Measurements from ENCODE around the gene PLA2G1B. TPM values are rescaled to one million over a fixed set of nuclear protein-coding genes. Genes with fewer than 3 reads are reported as not detected.

Gene PLA2G1B
- total RNA-seq, 6 donors from 2014 or later, result 10.5 to 412 (median 70.3) TPM

- peak overlapping the region; percentile 54 to 68 (median 62) for H3K4me3 ChIP-seq
- peaks cover 9 to 12% (median 10%) of the 10 kb centered on the region in 4 donors for H3K4me1 ChIP-seq
- H3K27ac ChIP-seq, result peak overlapping the region; percentile 78 to 90 (median 86)
- ATAC-seq (ENCODE audit: low FRiP score in 2 of 2) (no peak), DNase-seq (no peak)
- H3K27me3 ChIP-seq, result no peaks in the 10 kb centered on the region
- peaks cover 0 to 6% (median 0%) of the 10 kb centered on the region in 4 donors for H3K9me3 ChIP-seq
- WGBS, 2 donors, result 37 to 39% methylated on average over 9 of the region's 9 CpGs
- no peak for TF ChIP-seq POLR2AphosphoS5 (IDR thresholded peaks at IDR 0.05)
- TF ChIP-seq POLR2A (IDR thresholded peaks at IDR 0.05), result no peak
- TF ChIP-seq EP300 (IDR thresholded peaks at IDR 0.05), result no peak
- TF ChIP-seq CTCF (IDR thresholded peaks at IDR 0.05), result no peak
- no peaks in the 10 kb centered on the region for H3K36me3 ChIP-seq
Measured at GRCh38 chr12:120316798-120317223, 10.8 kb downstream of the PLA2G1B start.

DNA sequence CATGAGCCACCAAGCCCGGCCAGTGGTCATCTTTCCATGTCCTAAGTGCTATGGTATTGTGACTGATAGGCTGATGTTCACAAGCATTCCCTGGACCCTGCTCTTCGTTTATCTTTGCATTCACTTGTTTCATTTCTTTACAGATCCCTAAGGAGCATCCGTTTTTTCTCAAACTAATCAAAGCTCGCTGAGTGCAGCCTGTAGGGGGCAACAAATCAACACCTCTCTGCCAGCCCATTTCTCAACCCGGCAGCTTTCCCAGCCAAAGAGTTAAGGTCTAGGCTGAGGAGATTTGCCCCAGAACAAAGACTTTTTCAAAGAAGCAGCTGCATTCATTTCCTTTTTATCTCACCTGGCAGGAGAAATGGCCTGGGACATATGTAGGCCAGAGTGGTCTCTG, 13.4 kb downstream of the PLA2G1B start:
- Histone ChIP-seq H3K4me1 (peaks cover 9 to 12% (median 10%) of the 10 kb centered on the region in 4 donors), H3K27me3 (no peaks in the 10 kb centered on the region), H3K36me3 (no peaks in the 10 kb centered on the region), H3K4me3 (no peak overlapping the region), H3K9me3 (peaks cover 0 to 6% (median 0%) of the 10 kb centered on the region in 4 donors), H3K27ac (no peak overlapping the region)
- no peak for ATAC-seq (ENCODE audit: low FRiP score in 2 of 2)
- 65 to 71% methylated on average over 5 of the region's 5 CpGs for WGBS, 2 donors
- TF ChIP-seq EP300 (IDR thresholded peaks at IDR 0.05), result no peak
- TF ChIP-seq POLR2A (IDR thresholded peaks at IDR 0.05), result no peak
- no peak for TF ChIP-seq CTCF (IDR thresholded peaks at IDR 0.05)
- no peak for TF ChIP-seq POLR2AphosphoS5 (IDR thresholded peaks at IDR 0.05)
- DNase-seq, result no peak

DNA sequence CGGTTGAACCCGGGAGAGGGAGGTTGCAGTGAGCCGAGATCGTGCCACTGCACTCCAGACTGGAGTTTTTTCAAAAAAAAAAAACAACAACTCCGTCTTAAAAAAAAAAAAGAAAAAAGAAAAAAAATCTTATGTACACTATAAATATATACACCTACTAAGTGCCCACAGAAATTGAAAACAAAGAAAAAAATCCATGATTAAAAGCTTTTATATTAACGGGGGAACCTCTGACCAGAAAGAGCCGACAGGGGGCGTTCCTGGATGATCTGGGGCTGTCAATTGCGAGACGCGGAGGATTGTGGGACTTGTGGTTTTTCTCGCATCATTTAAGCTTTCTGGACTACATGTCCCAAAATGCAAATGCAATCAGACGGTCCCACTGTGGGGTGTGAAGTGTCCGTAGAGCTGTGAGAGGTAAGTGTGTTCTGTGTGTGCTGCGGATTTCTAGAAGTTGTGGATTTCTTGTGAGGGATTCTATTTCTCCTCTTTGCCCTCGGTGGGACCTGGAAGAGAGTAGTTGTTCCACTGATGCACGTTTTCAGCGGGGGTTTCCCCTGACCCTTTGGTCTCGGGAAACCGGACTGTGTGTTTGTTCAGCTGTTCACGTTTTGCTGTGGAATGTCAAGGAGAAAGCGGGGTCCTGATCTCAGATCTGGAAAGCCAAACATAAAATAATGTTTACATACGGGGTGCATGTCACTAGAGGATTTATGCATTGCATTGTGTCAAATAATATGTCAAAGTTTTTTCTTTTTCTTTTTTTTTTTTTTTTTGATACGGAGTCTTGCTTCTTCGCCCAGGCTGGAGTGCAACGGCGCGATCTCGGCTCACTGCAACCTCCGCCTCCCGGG, 25.4 kb downstream of the PLA2G1B start, which contains the start of gene SIRT4:
Gene SIRT4 (plus strand): TSS at position 360 of the 854 bp plus-strand sequence. CDS start 1,241 bp downstream, outside the sequence.
- peak within 1 kb of the TSS; percentile 42 to 76 (median 62) for H3K4me3 ChIP-seq
- ATAC-seq (ENCODE audit: low FRiP score in 2 of 2) (peak; percentile 95 to 99), DNase-seq (peak; percentile 36 to 95)
- peaks cover 0 to 10% (median 5%) of the 10 kb centered on the region in 4 donors for H3K4me1 ChIP-seq
- no peaks in the 10 kb centered on the region for H3K36me3 ChIP-seq
- TF ChIP-seq POLR2AphosphoS5 (IDR thresholded peaks at IDR 0.05), result peak in 1 of 2 donors; percentile 45
- no peak for TF ChIP-seq EP300 (IDR thresholded peaks at IDR 0.05)
- peak in 1 of 4 donors; percentile 41 for TF ChIP-seq POLR2A (IDR thresholded peaks at IDR 0.05)
- peak in 5 of 6 experiments; percentile 37 to 71 (median 65) for TF ChIP-seq CTCF (IDR thresholded peaks at IDR 0.05)
- peak within 1 kb of the TSS; percentile 9 to 84 (median 62) for H3K27ac ChIP-seq
- no peaks in the 10 kb centered on the region for H3K9me3 ChIP-seq
- no peaks in the 10 kb centered on the region for H3K27me3 ChIP-seq
- 10% methylated on average over 31 of the region's 31 CpGs for WGBS, 2 donors

- TF ChIP-seq EP300 (IDR thresholded peaks at IDR 0.05) (peak in 1 of 4 donors; percentile 50), CTCF (IDR thresholded peaks at IDR 0.05) (no peak), POLR2A (IDR thresholded peaks at IDR 0.05) (peak in 3 of 4 donors; percentile 58 to 84 (median 83)), POLR2AphosphoS5 (IDR thresholded peaks at IDR 0.05) (peak; percentile 89 to 93)
- no peaks in the 10 kb centered on the region for H3K9me3 ChIP-seq
- WGBS, 2 donors, result 1 to 2% methylated on average over 29 of the region's 29 CpGs
- peaks cover 5 to 20% (median 9%) of the 10 kb centered on the region in 4 donors for H3K4me1 ChIP-seq
- ATAC-seq (ENCODE audit: low FRiP score in 2 of 2) (peak; percentile 72 to 77), DNase-seq (peak in 1 of 2 donors; percentile 73)
- H3K27ac ChIP-seq, result peak within 1 kb of the TSS; percentile 95 to 98 (median 97)
- H3K27me3 ChIP-seq, result no peaks in the 10 kb centered on the region
- no peaks in the 10 kb centered on the region for H3K36me3 ChIP-seq
- peak within 1 kb of the TSS; percentile 45 to 61 (median 58) for H3K4me3 ChIP-seq
Measured at GRCh38 chr12:120292661-120293531, 34.7 kb downstream of the PLA2G1B start, which contains the start of gene RNU4-1. TSS of gene RNU4-1 (minus strand) at chr12:120293237.

Data from upper lobe of left lung (tissue), 6 donors.